Panc1 (cell line): ENCODE measurements around the gene CD83.

Source experiments
- POLR2AphosphoS5 ChIP-seq: IDR thresholded peaks from 2 replicates; pipeline ENCODE4 v1.6.1; 2012; ENCODE audit warnings: mild to moderate bottlenecking, low read depth, low read length, moderate library complexity
- SIN3A ChIP-seq: IDR thresholded peaks from 2 replicates; pipeline ENCODE4 v1.6.1; 2012; ENCODE audit warnings: low read depth, mild to moderate bottlenecking, low read length, moderate library complexity, borderline replicate concordance; ENCODE audit not compliant: insufficient read depth
- TF ChIP-seq, protein P1 (sequence below): fragments of 450-650 bp; IDR thresholded peaks from 2 replicates; pipeline ENCODE4 v1.5.1; 2017; ENCODE audit warnings: mild to moderate bottlenecking

DNA sequence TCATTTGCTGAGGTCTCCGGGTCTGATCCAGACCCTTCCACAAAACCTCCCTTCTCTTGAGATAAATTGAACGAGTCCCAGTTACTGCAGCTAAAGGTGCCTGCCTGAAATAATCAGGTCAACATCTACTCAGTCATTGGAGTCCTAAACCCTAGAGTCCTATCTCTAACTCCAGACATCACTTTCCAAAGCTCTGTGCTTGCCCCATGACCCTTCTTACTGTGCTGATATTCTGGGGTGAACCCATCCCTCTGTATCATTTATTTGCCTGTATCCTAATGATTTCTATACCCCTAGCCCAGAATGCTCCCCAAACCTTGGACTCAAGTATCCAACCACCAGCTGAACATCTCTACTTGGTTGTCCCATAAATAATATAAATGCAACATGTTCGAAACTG is 35.7 kb downstream of the CD83 start:
- TF ChIP-seq, protein P1, sequence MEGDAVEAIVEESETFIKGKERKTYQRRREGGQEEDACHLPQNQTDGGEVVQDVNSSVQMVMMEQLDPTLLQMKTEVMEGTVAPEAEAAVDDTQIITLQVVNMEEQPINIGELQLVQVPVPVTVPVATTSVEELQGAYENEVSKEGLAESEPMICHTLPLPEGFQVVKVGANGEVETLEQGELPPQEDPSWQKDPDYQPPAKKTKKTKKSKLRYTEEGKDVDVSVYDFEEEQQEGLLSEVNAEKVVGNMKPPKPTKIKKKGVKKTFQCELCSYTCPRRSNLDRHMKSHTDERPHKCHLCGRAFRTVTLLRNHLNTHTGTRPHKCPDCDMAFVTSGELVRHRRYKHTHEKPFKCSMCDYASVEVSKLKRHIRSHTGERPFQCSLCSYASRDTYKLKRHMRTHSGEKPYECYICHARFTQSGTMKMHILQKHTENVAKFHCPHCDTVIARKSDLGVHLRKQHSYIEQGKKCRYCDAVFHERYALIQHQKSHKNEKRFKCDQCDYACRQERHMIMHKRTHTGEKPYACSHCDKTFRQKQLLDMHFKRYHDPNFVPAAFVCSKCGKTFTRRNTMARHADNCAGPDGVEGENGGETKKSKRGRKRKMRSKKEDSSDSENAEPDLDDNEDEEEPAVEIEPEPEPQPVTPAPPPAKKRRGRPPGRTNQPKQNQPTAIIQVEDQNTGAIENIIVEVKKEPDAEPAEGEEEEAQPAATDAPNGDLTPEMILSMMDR: no peak
- TF ChIP-seq SIN3A (no peak), POLR2AphosphoS5 (no peak)
